Suprapubic skin (tissue), 3 donors: ENCODE measurements around the gene RPS6KA5.

ENCODE experiments used
- CTCF ChIP-seq, 2 donors: fragments of 200-600 bp in 1 of 2; fragments of 450-650 bp in 1 of 2; sonication (generic) in 1 of 2; IDR thresholded peaks; one replicate each; pipeline ENCODE4 v1.5.1; 2016 to 2019; ENCODE audit warnings: antibody characterized with exemption in 2 of 2, mild to moderate bottlenecking in 1 of 2, moderate library complexity in 1 of 2
- POLR2AphosphoS5 ChIP-seq, 3 donors: sonication (generic); formaldehyde crosslinking; IDR thresholded peaks; one replicate each; pipeline ENCODE4 v1.6.1; 2017; ENCODE audit warnings: antibody characterized with exemption in 3 of 3

- TF ChIP-seq CTCF (IDR thresholded peaks at IDR 0.05) (no peak), POLR2AphosphoS5 (IDR thresholded peaks at IDR 0.05) (no peak)
Measured at GRCh38 chr14:90807060-90807459, 253.4 kb downstream of the RPS6KA5 start.
